GM19372 (cell line): ENCODE results near the gene VRK1.
"Not testable (repeated sequence)": the region's sequence is repeated elsewhere in the genome, so short reads cannot be mapped to it uniquely, and the experiment has no call there.

Experiments
- ATAC-seq: cut with Tn5 transposase; IDR thresholded peaks from one replicate; pipeline ENCODE4 v1.9.1; 2021; ENCODE audit warnings: mild to moderate bottlenecking, low read depth, moderate library complexity; ENCODE audit not compliant: unreplicated experiment

Gene VRK1, protein sequence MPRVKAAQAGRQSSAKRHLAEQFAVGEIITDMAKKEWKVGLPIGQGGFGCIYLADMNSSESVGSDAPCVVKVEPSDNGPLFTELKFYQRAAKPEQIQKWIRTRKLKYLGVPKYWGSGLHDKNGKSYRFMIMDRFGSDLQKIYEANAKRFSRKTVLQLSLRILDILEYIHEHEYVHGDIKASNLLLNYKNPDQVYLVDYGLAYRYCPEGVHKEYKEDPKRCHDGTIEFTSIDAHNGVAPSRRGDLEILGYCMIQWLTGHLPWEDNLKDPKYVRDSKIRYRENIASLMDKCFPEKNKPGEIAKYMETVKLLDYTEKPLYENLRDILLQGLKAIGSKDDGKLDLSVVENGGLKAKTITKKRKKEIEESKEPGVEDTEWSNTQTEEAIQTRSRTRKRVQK

DNA sequence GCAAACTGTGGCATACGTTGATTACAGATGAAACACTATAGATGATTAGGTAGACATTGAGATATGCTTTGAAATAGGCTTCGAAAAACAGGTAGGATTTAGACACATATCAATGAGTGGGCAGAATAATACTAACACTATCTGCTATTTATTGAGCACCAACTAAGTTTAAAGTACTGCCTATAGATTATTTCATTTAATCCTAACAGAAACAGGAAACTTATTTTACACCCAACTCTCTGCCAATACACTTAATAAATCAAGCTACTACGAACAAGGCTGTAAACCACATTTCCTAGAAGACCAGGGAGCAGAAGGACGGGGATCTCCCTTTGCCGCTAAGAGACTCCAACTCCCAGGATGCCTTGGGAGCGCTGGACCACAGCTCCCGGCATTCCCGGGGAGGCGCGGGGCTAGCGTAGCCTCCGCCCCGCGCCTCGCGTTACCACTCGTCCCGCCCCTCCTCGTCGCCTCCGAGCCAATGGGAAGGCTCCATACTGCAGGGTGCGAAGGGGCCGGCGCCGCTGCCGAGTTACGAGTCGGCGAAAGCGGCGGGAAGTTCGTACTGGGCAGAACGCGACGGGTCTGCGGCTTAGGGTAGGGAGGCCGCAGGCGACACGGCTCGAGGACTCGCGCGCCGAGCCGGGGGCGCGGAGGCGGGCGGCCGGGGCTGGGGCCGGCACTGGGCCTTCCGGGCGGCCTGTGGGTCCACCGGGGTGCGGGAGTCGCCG is at the start of gene VRK1:
VRK1 (plus strand) TSS at position 532 of the 731 bp plus-strand sequence. CDS start 36,090 bp downstream, outside the sequence.
- peak; percentile 98 for ATAC-seq

- ATAC-seq: no peak
Measured at GRCh38 chr14:96747608-96748007, 49.6 kb upstream of the VRK1 start.

DNA sequence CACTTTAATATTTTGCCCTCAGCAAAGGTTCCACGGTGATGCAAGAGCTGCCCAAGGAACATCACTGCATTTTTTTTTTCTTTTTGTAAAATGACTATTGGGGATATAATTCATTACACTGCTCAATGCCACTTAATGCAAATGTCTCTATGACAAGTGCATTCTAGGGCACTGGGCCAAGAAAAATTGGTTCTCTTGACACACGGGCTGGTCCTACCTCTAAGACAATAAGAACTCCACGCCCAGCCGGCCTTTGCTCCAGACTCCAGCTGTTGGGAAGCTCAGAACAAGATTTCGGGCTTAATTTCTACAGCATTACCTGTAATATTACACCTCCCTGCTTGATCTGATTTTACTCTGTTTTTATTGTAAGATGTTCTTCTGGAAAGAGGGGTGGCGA is 48.8 kb upstream of the VRK1 start:
- no peak for ATAC-seq

DNA sequence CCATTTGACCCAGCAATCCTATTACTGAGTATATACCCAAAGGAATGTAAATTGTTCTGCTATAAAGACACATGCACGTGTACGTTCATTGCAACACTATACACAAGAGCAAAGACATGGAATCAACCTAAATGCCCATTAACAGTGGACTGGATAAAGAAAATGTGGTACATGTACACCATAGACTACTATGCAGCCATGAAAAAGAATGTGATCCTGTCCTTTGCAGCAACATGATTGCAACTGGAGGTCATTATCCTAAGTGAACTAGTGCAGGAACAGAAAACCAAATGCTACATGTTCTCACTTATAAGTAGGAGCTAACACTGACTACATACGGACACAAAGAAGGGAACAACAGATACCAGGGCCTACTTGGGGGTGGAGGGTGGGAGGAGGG is 45.7 kb upstream of the VRK1 start:
- ATAC-seq: no peak

GRCh38 chr14:96752125-96752524 is 45.1 kb upstream of the VRK1 start:
- ATAC-seq: no peak

DNA sequence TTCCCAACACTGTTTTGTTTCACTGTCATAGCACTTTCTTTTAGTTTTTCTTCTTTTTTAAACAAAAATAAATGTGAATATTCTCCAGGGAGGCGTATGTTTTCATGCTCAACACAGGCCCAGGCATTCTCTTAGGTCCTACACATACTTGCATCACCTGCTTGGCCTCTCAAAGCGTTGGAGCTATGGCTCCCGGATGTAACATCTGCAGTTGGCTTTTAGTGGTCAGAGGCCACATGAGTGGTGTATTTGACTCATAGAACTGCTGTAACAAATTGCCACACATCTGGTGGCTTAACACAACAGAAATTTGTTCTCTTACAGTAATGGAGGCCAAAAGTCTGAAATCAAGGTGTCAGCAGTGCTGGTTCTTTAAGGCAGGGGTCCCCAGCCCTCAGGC is 44.6 kb upstream of the VRK1 start:
- ATAC-seq: no peak

GRCh38 chr14:96754162-96754844 is 42.9 kb upstream of the VRK1 start:
- no peak for ATAC-seq

DNA sequence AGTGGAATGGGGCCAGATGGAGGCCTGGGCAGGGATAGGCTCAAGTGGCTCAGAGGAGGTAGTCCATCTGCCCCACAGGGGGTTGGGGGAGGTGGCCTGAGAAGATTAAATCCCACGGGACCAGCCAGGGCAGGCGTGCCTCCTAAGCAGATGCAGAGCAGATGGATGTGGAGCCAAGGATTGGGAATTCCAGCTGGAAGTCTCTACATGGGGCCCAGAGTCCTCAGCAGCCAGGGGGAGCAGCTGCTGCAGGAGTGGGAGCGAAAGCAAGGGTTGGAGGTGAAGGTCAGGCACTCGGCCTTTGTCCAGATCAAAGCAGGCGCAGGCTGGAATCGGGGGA is 42.4 kb upstream of the VRK1 start:
- ATAC-seq: no peak

DNA sequence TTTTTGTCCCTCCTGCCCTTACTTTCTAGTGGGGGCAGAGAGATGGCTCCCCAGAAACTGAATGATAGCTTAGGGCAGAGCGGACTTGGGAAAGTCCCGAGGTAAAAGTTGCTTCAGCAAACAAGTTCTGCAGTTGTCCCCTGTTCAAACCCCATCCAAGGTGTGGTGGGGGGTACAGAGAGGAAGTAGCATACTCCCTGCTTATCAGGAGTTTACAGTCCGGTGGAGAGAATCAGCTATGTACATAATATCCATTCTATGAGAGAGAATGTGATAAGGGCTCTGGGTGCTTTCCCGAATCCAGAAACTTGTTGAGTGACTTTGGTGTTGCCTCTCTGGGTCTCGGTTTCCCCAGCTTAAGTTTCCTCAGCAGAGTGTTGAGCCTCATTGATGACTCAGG is 40.4 kb upstream of the VRK1 start:
- ATAC-seq: no peak

GRCh38 chr14:96757456-96757855 is 39.7 kb upstream of the VRK1 start:
- ATAC-seq: no peak

DNA sequence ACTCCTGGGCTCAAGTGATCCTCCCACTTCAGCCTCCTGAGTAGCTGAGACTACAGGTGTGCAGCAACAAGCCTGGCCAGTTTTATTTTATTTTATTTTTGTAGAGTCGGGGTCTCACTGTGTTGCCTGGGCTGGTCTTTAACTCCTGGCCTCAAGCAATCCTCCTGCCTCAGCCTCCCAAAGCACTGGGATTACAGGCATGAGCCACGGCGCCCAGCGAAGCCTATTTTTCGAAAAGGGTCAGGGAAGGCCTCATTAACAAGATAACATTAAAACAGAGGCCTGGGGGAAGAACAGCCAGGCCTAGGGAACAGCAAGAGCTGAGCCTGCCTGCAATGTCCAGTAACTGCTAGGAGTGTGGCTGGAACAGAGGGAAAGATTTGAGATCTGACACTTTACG is 36.1 kb upstream of the VRK1 start:
- no peak for ATAC-seq

DNA sequence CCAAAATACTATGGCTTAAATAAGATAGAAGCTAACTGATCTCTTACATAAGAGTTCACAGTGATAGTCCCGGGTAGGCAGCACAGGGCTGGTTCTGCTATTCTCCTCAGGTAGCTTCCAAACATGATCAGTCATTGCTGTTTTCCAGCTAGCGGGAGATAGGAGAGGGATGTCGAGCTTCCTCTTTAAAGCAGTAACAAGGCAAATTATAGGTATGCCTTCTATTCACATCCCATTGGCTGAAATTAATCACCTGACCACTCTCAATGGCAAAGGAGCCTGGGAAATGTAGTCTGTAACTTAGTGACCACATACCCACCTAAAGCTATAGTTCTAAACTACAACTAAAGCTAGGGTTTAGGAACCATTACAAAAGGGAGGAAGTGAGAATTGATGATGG is 34.5 kb upstream of the VRK1 start:
- ATAC-seq: peak; percentile 100

DNA sequence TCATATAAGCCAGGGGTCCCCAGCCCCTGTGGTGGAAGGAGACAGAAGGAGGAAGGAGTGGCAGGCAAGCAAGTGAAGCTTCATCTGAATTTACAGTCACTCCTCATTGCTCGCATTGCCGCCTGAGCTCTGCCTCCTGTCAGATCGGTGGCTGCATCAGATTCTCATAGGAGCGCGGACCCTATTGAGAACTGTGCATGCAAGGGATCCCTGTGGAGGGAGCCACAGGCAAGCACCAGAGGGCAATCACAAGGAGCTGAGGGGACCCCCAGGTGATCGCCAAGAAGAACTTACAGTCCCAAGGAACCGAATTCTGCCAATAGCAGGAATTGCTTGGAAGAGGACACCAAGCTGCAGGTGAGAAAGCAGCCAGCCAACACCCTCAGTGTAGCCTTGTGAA is 33.2 kb upstream of the VRK1 start:
- ATAC-seq: no peak

- not testable (repeated sequence) for ATAC-seq
Measured at GRCh38 chr14:96765205-96765604, 32.0 kb upstream of the VRK1 start.

GRCh38 chr14:96772929-96773328 is 24.3 kb upstream of the VRK1 start:
- ATAC-seq: no peak

GRCh38 chr14:96776791-96777190 is 20.4 kb upstream of the VRK1 start:
- no peak for ATAC-seq

DNA sequence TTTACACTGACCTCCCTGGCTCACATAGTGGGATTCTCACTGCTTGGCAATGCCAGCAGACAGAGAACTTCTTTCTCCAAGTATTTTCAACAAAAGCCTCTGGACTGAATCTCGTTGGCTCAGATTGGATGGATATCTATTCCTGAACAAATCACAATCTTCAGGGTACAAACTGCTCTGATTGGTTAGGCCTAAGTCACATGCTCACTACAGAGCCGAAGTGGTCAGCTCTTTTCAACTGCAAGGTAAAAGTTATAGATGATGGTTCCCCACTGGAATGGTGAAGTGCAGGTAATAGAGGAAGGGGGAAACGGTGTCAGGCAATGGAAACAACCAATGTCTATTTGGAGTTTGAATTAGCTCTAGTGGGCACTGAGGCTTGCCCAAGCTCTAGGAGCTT is 16.7 kb upstream of the VRK1 start:
- no peak for ATAC-seq

DNA sequence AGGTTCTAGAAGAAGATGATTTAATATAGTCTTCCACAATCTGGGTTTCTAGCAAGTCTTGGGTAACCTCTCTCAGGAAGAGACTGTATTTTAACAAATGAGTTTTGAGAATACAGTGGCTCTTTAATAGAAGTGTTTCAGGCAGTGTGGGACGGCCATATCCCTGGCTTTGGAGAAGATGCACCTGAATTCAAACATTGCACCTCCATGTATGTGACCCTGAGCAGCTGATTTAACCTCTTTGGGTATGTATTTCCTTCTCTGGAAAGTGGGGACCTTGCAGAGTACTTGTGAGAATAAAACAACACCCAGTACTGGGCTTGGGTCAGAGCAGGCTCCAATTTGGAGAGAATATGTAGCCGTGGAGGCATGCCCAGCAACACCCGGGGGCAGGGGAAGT is 15.8 kb upstream of the VRK1 start:
- no peak for ATAC-seq

GRCh38 chr14:96782436-96782835 is 14.7 kb upstream of the VRK1 start:
- ATAC-seq: no peak

GRCh38 chr14:96783043-96783914 is 13.9 kb upstream of the VRK1 start:
- no peak for ATAC-seq

DNA sequence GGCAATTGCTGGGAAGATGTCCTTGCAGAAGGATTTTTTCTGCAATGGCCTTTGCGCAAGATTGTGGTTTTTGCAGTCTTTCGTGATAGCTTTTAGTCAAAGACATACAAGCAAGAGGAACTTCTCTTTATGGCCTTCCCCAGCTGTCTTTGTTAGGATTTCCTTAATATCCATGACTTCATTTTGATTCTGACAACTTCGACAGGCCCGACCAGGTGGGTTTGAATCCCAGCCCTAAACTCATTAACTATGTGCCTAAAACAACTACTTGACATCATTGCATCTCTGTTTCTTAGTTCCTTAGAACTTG is 13.3 kb upstream of the VRK1 start:
- no peak for ATAC-seq
